ENCODE measurements around the gene MRGPRD.

Gene MRGPRD

DNA sequence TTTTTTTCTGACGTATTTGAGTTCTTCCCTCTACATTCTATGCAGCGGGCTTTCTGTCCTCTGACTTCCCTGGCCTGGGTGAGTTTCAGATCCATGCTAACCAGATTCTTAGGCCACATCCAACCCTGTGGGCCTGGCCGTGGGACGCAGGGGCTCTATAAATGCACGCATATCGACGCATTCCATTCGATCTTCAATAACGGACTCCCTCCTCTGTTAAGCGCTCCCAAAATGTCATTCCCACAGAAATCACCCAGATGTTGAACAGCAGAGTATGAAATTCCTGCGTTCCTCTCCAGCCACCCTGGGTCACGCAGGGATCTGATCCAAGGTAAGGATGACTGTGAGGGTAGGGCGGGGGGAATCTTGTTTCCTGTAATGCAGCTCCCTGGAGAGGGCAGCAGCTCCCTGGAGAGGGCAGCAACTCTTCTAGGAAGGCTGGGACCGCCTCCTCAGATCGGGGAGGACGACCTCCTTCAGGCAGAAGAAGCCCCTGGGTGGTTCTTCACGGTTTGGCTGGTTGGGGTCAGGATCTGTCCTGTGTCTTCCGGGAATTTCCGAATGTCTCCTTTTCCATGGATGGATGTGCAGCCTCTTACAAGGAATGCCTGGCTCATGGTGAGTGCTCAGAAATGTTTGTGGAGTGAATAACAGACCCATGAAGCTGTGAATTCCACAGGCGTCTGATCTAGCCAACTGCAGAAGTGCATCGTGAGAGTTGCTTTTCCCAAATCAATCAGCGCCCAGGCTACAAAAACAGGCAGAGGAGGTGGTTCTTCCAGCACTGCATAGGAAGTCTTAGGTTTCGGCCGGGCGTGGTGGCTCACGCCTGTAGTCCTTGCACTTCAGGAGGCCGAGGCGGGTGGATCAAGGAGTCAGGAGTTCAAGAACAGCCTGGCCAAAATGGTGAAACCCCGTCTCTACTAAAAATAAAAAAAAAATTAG, 12.2 kb downstream of the MRGPRD start:
- DNase-seq: no peak

- no peak for DNase-seq
These were observed 13.6 kb downstream of the MRGPRD start for GRCh38 chr11:68966894-68967780.

- DNase-seq: peak in 1 of 14 donors; percentile 84
These were observed 14.6 kb downstream of the MRGPRD start for GRCh38 chr11:68965901-68966853.

DNA sequence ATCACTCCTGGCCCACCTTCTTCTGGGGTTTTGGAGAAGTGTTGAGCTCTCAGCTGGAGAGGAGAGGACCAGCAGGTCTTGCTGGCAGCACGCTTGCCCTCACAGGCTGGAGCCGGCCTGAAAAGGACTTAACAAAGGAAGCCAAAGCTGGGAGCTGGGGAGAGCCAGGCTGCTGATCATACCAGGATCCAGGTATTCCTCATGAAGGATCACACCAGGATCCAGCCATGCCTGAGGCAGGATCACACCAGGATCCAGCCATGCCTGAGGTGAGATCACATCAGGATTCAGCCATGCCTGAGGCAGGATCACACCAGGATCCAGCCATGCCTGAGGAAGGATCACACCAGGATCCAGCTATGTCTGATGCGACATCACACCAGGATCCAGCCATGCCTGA, 17.0 kb downstream of the MRGPRD start:
- DNase-seq: peak in 1 of 14 donors; percentile 43

- peak in 1 of 14 donors; percentile 55 for DNase-seq
These were observed 18.1 kb downstream of the MRGPRD start for GRCh38 chr11:68962527-68963250.

- no peak for DNase-seq
These were observed 19.5 kb downstream of the MRGPRD start for GRCh38 chr11:68961245-68961644.

GRCh38 chr11:68960294-68961071, 20.3 kb downstream of the MRGPRD start:
- peak in 1 of 14 donors; percentile 31 for DNase-seq

DNA sequence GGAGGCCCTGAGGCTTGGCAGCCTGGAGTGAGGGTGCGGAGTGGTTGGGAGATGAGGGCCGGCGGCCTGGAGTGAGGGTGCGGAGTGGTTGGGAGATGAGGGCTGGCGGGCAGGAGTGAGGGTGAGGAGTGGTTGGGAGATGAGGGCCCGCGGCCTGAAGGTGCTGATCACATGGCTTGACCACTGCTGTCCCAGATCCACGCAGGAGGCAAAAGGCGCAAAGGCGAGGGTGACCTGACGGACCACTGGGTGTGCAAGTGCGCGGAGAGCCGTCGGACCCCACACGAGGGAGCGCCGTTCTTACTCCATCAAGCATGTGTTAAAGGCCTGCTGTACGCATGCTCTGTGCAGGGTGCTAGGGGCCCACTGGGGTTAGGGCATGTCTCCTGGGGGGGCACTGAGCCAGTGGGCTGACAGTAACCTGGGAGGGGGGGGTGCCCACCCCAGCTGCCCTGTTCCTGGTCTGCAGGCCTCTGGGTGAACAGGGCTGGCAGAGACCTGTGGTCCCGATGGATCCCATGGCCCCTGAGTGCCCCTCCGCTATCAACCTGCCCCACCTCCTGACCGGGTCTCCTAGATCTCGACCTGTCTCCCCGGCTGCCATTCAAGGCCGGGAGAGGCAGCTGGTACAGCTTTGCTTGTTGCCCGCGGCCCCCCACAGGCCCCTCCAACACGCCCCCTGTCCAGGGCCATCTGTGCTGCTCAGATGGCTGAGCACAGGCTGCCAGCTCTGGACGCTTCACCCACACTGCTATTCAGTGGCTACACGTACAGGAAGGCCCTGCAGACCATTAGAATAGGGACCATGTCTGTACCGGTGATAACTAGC, 21.1 kb downstream of the MRGPRD start:
- DNase-seq: peak in 2 of 14 donors; percentile 19 to 92

DNA sequence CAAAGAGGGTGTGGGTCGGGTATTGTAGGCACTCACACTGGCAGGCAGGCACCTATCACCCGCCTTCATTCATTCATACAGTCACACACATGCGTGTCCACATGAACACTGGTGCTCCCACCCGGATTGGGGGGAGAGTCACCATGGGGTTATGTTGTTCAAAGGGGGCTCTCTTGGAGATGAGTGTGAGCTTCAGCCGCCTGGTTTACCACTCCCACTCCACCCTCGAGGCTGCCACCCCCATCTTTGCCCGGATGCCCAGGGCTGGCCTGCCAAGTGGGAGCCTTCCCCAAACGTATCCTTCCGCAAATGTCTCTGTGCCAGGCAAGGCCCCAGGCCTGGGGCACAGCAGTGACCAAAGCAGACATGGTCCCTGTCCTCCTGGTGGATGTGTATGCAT, 22.6 kb downstream of the MRGPRD start:
- no peak for DNase-seq

DNA sequence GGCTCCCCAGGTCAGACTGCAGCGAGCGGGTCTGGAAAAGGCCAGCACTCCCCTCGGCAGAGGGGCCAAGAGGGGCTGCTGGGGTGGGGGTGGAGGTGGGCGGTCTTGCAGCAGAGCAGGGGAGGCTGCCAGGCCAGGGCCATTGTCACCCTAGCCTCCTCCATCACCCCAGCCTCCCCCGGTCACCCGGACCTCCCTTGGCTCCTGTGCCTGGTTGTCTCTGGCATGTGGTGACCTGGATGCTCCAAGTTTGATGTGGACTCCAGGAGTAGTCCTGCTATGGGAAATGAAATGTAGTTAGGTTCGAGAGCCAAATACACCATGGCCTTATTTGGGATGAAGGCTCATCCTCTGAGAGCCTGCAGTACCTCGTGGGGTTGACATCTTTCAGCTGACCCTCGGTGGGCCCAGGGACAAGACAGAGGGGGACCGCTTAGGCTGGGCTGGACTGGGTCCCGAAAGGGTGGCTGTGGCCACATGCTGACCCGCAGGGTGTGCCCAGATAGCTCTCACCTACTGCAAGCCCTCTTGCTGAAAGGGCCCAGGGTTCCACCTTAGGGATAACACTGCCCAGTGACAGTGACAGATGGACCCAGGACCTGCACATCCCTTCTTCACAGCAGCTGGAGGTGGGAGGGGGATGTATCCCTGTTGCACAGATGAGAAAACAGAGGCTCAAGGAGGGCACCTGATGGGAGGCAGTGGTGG, 24.1 kb downstream of the MRGPRD start:
- DNase-seq: no peak

- DNase-seq: no peak
These were observed 24.6 kb downstream of the MRGPRD start for GRCh38 chr11:68956142-68956541.

DNA sequence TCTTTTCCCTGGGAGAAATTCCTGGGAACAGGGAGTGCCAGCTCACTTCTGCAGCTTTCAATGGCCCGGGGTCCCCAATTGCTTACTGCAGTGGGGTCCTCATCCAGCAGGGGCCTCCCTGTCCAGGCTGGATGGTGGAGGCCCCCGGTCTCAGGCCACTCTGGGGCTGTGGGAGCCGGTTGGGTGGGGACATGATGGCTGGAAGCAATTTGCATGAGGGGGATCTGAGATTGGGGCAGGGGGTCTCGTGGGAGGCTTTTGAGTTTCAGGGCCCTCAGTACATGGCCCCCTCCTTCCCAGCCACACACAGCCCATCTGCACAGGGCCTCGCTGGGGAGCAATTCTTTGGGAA, 25.2 kb downstream of the MRGPRD start:
- DNase-seq: no peak

GRCh38 chr11:68954836-68955606, 25.8 kb downstream of the MRGPRD start:
- no peak for DNase-seq

DNA sequence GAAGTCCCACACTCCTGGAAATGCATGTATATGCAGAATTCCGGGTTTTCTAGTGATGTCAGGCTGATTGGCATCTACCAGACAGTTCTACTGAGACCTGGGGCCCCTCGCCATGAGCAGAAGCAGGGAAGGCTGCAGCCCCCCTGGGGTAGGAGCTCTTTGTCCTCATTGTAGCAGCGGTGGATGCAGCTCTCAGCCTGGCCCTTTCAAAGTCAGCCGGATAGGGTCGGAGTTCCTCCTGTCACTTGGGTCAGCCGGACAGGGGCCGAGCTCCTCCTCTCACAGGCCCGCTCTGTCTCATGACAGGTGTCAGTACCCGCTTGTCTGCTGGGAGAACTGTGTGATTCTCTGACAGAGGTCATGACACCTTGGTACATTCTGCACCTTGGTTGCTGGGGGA, 30.0 kb downstream of the MRGPRD start:
- no peak for DNase-seq

- no peak for DNase-seq
These were observed 30.5 kb downstream of the MRGPRD start for GRCh38 chr11:68950270-68950669.

DNA sequence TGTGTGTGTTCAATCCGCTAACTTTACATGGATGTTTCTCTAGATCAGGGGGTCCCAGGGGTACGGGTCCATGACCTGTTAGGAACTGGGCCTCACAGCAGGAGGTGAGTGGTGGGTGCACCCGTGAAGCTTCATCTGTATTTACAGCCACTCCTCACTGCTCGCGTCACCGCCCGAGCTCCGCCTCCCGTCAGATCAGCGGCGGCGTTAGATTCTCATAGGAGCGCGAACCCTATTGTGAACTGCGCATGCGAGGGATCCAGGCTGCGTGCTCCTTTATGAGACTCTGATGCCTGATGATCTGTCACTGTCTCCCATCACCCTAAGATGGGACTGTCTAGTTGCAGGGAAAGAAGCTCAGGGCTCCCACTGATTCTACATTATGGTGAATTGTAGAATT, 31.9 kb downstream of the MRGPRD start:
- peak in 1 of 14 donors; percentile 52 for DNase-seq

- no peak for DNase-seq
These were observed 32.3 kb downstream of the MRGPRD start for GRCh38 chr11:68948496-68948895.

GRCh38 chr11:68947151-68947550, 33.6 kb downstream of the MRGPRD start:
- no peak for DNase-seq

Data from C1 segment of cervical spinal cord (tissue), 14 donors.